A549 (cell line): Measurements from ENCODE around the gene RGS5.

Experiments
- CEBPB ChIP-seq, 2 experiments: fragments of >200 bp in 1 of 2; sonication (Bioruptor Twin) in 1 of 2; formaldehyde crosslinking in 1 of 2; IDR thresholded peaks; 2 replicates each; pipeline ENCODE4 v1.6.1; 2012 to 2016
- CHD2 ChIP-seq: fragments of 150-350 bp; IDR thresholded peaks from 2 replicates; pipeline ENCODE4 v1.6.1; 2014; ENCODE audit warnings: low read length; ENCODE audit not compliant: partially characterized antibody
- CTCF ChIP-seq: fragments of >200 bp; sonication (Bioruptor Twin); formaldehyde crosslinking; IDR thresholded peaks from 3 replicates; pipeline ENCODE4 v1.5.1; 2016
- MYC ChIP-seq: IDR thresholded peaks from 2 replicates; pipeline ENCODE4 v1.6.1; 2012; ENCODE audit warnings: mild to moderate bottlenecking, inconsistent platforms, low read length, improper control_type of control experiment, borderline replicate concordance
- PBX3 ChIP-seq: IDR thresholded peaks from 2 replicates; pipeline ENCODE4 v1.6.1; 2012
- POLR2A ChIP-seq: IDR thresholded peaks from 2 replicates; pipeline ENCODE4 v1.6.1; 2012; ENCODE audit warnings: mild to moderate bottlenecking, low read length
- POLR2AphosphoS2 ChIP-seq: conservative IDR thresholded peaks from 2 replicates; pipeline ENCODE4 v1.6.1; 2012; ENCODE audit warnings: low read length, improper control_type of control experiment, inconsistent platforms
- RAD21 ChIP-seq, 2 experiments: fragments of >200 bp in 1 of 2; sonication (Bioruptor Twin) in 1 of 2; formaldehyde crosslinking in 1 of 2; IDR thresholded peaks in 1 of 2; conservative IDR thresholded peaks in 1 of 2; 2 replicates in 1 of 2; 3 replicates in 1 of 2; pipeline ENCODE4 v1.6.1; 2012 to 2018; ENCODE audit warnings: inconsistent platforms in 1 of 2
- RARB ChIP-seq: fragments of 250-450 bp; sonication (Bioruptor Pico); IDR thresholded peaks from 2 replicates; pipeline ENCODE4 v1.8.0; 2021; ENCODE audit warnings: mild to moderate bottlenecking, moderate library complexity
- RCOR1 ChIP-seq: fragments of 150-350 bp; IDR thresholded peaks from 2 replicates; pipeline ENCODE4 v1.6.1; 2014; ENCODE audit warnings: antibody characterized with exemption, low read length, low read depth
- SMC3 ChIP-seq: fragments of >200 bp; sonication (Bioruptor Twin); formaldehyde crosslinking; IDR thresholded peaks from 3 replicates; pipeline ENCODE4 v1.6.1; 2018; ENCODE audit warnings: inconsistent platforms
- SREBF2 ChIP-seq: fragments of 450-650 bp; IDR thresholded peaks from 2 replicates; pipeline ENCODE4 v1.6.1; 2014; ENCODE audit warnings: mild to moderate bottlenecking, moderate library complexity
- ZFP36 ChIP-seq: fragments of 450-650 bp; IDR thresholded peaks from 2 replicates; pipeline ENCODE4 v1.6.1; 2014; ENCODE audit warnings: borderline replicate concordance; ENCODE audit not compliant: partially characterized antibody

- TF ChIP-seq CTCF (no peak), MYC (no peak), RAD21 (conservative IDR thresholded peaks at IDR 0.05 in 1 of 2, IDR thresholded peaks at IDR 0.05 in 1 of 2) (no peak), POLR2AphosphoS2 (no peak), PBX3 (no peak), ZFP36 (no peak), RARB (no peak), POLR2A (no peak), CEBPB (IDR thresholded peaks at IDR 0.05) (no peak), SMC3 (no peak), SREBF2 (no peak), CHD2 (no peak), RCOR1 (no peak)
Measured at GRCh38 chr1:163176797-163177196, 25.9 kb downstream of the RGS5 start.
